OCI-LY3 (cell line): ENCODE measurements around the gene AFDN.

ENCODE experiments used
- H2AFZ ChIP-seq: fragments of 200-600, 300-600 bp; shearing (Covaris generic); 2 replicates; pipeline ENCODE4 v1.6.0; 2014; ENCODE audit warnings: antibody characterized with exemption, low read depth, low read length
- H3K27ac ChIP-seq: fragments of 200-600, 300-600 bp; sonication (generic); 2 replicates; pipeline ENCODE4 v1.5.1; 2014; ENCODE audit warnings: mild to moderate bottlenecking, low read length, moderate library complexity, mixed read lengths
- H3K27me3 ChIP-seq: fragments of 200-600, 300-600 bp; sonication (generic); 2 replicates; pipeline ENCODE4 v1.6.1; 2014; ENCODE audit warnings: low read depth, low read length, mixed read lengths
- H3K36me3 ChIP-seq: fragments of 200-600, 300-600 bp; sonication (generic); replicated peaks from 2 replicates; pipeline ENCODE3; 2014; ENCODE audit warnings: low read depth, low read length, mixed read lengths
- H3K4me1 ChIP-seq: fragments of 300-600, 200-600 bp; sonication (generic); 2 replicates; pipeline ENCODE4 v1.6.1; 2014; ENCODE audit warnings: low read length, mixed read lengths
- H3K4me2 ChIP-seq: fragments of 200-600, 300-600 bp; sonication (generic); 2 replicates; pipeline ENCODE4 v1.6.1; 2014; ENCODE audit warnings: low read length, mixed read lengths
- H3K4me3 ChIP-seq: fragments of 300-600, 200-600 bp; sonication (generic); 2 replicates; pipeline ENCODE4 v1.5.1; 2014; ENCODE audit warnings: antibody characterized with exemption, mild to moderate bottlenecking, low read length, moderate library complexity
- H3K79me2 ChIP-seq: fragments of 300-600, 200-600 bp; shearing (Covaris generic); 2 replicates; pipeline ENCODE4 v1.6.1; 2014; ENCODE audit warnings: mild to moderate bottlenecking, low read length, mixed read lengths
- H3K9ac ChIP-seq: fragments of 300-600, 200-600 bp; shearing (Covaris generic); 2 replicates; pipeline ENCODE4 v1.6.0; 2014; ENCODE audit warnings: mild to moderate bottlenecking, low read length, moderate library complexity
- H3K9me3 ChIP-seq: fragments of 200-600, 300-600 bp; shearing (Covaris generic); 2 replicates; pipeline ENCODE4 v1.6.1; 2014; ENCODE audit warnings: low read length, mixed read lengths; ENCODE audit not compliant: insufficient read depth
- H4K20me1 ChIP-seq: fragments of 200-600, 300-600 bp; sonication (generic); 2 replicates; pipeline ENCODE4 v1.6.1; 2016; ENCODE audit warnings: low read length, mixed read lengths; ENCODE audit not compliant: insufficient read depth
- CTCF ChIP-seq: fragments of 200-600, 300-600 bp; sonication (generic); IDR thresholded peaks from 2 replicates; pipeline ENCODE4 v1.5.1; 2014; ENCODE audit warnings: antibody characterized with exemption, low read length, low read depth
- EZH2phosphoT487 ChIP-seq: fragments of 200-600 bp; shearing (Covaris generic); IDR thresholded peaks from 2 replicates; pipeline ENCODE4 v1.6.1; 2018; ENCODE audit warnings: antibody characterized with exemption, mixed run types, low read depth

Gene AFDN

DNA sequence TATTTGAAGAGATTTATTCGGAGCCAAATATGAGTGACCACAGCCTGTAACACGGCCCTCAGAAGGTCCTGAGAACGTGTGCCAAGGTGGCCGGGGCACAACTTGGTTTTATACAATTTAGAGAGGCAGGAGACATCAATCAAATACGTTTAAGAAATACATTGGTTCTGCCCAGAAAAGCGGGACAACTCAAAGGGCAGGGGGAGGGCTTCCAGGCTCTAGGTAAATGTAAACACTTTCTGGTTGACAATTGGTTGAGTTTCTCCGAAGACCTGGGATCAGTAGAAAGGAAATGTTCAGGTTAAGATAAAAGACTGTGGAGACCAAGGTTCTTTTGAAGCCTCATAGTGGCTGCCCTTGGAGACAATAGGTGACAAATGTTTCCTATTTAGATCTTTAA lies 151.9 kb downstream of the AFDN start:
- Histone ChIP-seq H4K20me1 (no peaks in the 10 kb centered on the region), H3K4me3 (no peak overlapping the region), H3K4me1 (no peaks in the 10 kb centered on the region), H3K27ac (no peak overlapping the region), H3K9me3 (no peaks in the 10 kb centered on the region), H3K9ac (no peak overlapping the region), H3K4me2 (no peak overlapping the region), H3K27me3 (no peaks in the 10 kb centered on the region), H3K79me2 (no peaks in the 10 kb centered on the region), H2AFZ (no peak overlapping the region), H3K36me3 (no peaks in the 10 kb centered on the region)
- TF ChIP-seq EZH2phosphoT487 (no peak), CTCF (no peak)

GRCh38 chr6:167979436-167980139 lies 152.9 kb downstream of the AFDN start:
- no peak overlapping the region for H3K27ac ChIP-seq
- H3K4me3 ChIP-seq: no peak overlapping the region
- no peak overlapping the region for H3K9ac ChIP-seq
- H2AFZ ChIP-seq: no peak overlapping the region
- no peak for TF ChIP-seq EZH2phosphoT487
- TF ChIP-seq CTCF: no peak
- H3K4me1 ChIP-seq: no peaks in the 10 kb centered on the region
- H4K20me1 ChIP-seq: no peaks in the 10 kb centered on the region
- no peaks in the 10 kb centered on the region for H3K9me3 ChIP-seq
- H3K36me3 ChIP-seq: no peaks in the 10 kb centered on the region
- no peaks in the 10 kb centered on the region for H3K27me3 ChIP-seq
- no peaks in the 10 kb centered on the region for H3K79me2 ChIP-seq
- H3K4me2 ChIP-seq: no peak overlapping the region

DNA sequence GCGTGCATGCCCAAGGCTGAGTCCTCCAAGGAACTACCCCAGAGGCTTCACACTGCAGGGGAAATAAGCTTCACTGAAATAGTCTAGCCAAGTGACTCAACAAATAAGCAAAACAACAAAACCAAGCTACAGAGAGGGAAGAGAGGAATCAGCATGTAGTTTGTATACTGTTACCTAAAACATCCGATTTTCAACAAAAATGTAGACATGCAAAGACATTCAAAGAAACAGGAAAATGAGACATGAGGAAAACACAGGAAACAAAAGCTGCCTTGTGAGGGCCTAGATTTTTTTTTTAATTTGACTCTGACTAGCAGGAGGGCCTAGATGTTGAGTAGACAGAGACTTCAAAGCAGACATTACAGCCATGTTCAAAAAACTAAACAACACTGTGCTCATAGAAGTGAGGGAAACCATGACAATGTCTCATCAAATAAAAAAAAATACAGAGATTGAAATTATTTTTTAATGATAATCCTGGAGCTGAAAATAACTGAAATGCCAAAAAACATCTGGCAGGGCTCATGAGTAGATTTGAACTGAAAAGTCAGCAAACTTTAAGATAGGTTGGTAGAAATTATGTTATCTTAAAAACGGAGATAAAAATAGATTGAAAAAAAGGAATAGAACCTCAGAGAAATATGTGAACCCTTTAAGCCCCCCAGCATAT lies 154.3 kb downstream of the AFDN start:
- Histone ChIP-seq H3K27ac (no peak overlapping the region), H3K36me3 (no peaks in the 10 kb centered on the region), H3K4me2 (no peak overlapping the region), H3K9me3 (no peaks in the 10 kb centered on the region), H3K79me2 (no peaks in the 10 kb centered on the region), H3K9ac (no peak overlapping the region), H3K27me3 (no peaks in the 10 kb centered on the region), H4K20me1 (no peaks in the 10 kb centered on the region), H3K4me3 (no peak overlapping the region), H2AFZ (no peak overlapping the region), H3K4me1 (no peaks in the 10 kb centered on the region)
- TF ChIP-seq EZH2phosphoT487 (no peak), CTCF (no peak)

- Histone ChIP-seq H3K4me3 (no peak overlapping the region), H4K20me1 (no peaks in the 10 kb centered on the region), H3K79me2 (no peaks in the 10 kb centered on the region), H3K36me3 (no peaks in the 10 kb centered on the region), H3K27ac (no peak overlapping the region), H3K27me3 (no peaks in the 10 kb centered on the region), H3K4me2 (no peak overlapping the region), H3K4me1 (no peaks in the 10 kb centered on the region), H2AFZ (no peak overlapping the region), H3K9ac (no peak overlapping the region), H3K9me3 (no peaks in the 10 kb centered on the region)
- TF ChIP-seq CTCF (no peak), EZH2phosphoT487 (no peak)
Measured at GRCh38 chr6:167981916-167982462, 155.3 kb downstream of the AFDN start.
